HG03045 (cell line): Measurements from ENCODE around the gene HSPA8.
"Not testable (repeated sequence)": the region's sequence is repeated elsewhere in the genome, so short reads cannot be mapped to it uniquely, and the experiment has no call there.

Experiments
- ATAC-seq: cut with Tn5 transposase; IDR thresholded peaks from one replicate; pipeline ENCODE4 v1.9.1; 2021; ENCODE audit warnings: mild to moderate bottlenecking, moderate library complexity; ENCODE audit not compliant: unreplicated experiment

The HSPA8 gene

DNA sequence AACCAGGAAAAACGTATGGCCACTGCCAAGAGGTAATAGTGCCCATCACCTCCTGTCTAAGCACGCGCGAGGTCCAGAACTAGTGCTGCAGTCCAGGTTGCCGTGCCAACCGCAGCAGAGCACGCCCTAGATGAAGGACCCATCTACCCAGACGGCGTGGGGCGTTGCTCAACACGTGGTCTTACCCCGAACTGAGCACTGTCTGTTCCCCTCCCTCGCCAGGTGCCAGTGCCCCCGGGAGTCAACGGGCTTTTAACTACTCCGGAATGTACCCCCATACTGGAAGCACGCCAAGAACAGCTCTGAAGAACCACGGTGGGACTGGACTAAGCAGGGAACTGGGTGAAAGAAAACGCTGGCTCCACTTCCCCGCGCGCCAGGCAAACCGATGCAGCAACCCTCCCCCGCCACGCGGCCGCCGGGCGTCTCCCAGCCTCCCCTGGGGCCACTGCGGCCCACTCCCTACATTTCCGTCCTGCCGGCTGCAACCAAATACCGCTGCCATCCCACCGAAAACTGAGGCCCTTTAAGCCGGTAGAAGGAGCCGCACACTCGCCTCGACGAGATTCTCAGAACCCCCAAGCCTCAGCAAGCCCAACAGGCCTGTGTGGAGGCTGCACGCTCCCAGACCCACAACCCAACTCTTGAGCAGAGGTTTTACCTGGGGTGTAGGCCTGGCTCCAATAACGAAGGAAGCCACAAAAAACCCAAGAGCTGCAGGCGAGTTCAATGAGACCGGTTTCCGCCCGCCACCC, at the start of gene HSPA8:
Gene HSPA8 (minus strand): TSS at position 734 of the 755 bp plus-strand sequence. CDS start 812 bp downstream, outside the sequence.
- peak; percentile 12 for ATAC-seq

DNA sequence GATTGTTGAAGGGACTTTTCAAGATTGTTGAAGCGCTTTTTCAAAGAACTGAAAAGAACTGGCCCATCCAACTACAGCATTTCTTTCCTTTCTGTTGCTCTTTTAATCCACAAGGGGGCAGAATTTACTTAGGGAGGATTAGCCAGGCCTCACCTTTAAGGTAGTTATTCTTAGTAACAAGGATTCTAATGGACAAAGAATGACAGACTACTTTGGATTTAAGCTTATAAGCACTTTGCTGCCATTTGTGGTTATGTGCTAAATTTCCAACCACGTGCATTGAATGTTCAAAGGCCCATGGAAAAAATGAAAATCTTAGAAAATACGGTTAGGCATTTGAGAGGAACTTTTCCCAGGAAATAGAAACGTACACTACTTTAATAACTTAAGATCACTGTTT, 49.5 kb upstream of the HSPA8 start:
- ATAC-seq, result no peak

DNA sequence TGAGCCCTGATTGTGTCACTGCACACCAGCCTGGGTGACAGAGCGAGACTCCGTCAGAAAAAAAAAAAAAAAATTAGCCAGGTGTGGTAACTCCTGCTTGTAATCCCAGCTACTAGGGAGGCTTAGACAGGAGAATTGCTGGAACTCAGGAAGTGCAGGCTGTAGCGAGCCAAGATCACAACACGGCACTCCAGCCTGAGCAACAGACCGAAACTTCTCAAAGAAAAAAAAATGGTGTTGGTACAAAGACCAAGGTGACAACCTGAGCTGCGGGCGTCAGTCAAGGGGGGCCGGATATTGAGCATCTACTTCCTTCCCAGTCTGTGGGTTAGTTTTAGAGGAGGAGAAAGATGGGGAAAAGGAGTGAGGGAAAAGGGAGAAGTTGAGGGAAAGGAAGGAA, 48.5 kb upstream of the HSPA8 start:
- ATAC-seq, result no peak

DNA sequence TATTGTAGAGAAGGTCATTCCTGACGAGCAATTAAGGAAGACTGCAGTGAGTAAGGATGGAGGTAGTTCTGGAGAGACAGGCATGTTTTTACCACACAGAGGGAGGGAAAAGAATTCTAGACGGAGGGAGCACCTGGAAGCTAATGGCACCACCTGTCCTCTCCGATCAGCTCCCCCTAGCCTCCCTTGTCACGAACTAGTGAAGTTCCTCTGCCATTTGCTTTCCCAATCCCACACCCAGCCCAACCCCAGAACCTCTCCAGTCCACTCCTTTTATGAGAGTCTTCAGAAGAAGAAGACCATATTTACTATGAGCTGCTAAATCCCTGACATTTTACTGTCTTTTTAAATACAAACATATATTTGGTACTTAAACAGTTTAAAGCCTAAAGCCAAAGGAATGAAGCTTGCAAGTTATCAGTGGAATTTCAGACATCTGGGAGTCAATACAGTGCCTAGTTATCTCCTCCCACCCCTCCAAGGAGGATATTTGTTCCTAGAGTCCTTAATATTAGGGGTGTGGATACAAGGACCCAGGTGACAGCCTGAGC, 46.1 kb upstream of the HSPA8 start:
- ATAC-seq, result no peak

DNA sequence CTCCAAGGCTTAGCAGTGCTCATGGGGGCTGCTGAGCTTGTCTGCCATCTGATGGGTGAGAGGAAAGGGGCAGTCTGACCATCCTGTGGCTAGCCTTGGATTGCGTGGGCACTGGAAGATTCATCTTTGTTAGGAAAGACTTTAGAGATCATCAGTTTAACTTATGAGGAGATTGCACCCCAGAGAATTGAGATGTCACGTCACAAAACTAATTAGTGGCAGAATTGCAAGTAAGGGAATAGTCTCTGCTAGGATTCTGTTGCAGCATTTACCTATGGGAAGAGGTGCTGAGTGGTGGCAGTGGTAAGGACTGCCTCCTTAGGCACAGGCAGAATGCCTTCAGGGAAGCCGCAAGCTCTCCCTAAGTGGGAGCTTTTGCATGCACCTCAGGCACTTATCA, 42.8 kb upstream of the HSPA8 start:
- no peak for ATAC-seq

DNA sequence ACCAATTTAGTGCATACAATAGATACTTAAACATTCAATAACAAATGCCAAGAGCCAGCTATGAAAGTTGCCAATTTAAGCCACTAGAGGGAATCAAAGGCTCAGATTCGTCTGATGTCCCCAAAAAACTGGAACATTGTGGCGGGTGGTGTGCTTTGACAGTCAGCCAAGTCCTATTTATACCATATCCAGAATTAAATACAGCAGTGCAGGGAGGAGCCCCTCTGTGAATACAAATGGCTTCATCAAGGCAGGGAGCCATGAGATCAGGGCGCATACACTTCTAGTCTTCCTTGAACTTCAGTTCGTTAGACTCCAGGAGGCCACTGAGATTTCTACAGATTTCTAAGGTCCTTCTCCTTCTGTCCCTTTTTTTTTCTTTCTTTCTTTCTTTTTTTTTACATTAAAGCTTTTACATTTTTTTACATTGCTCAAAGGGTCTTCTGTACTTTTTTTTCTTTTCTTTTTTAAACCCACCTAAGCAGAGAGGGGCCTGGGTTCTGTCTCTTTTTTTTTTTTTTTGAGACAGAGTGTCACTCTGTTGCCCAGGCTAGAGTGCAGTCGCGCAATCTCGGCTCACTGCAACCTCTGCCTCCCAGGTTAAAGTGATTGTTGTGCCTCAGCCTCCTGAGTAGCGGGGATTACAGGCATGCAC, 41.5 kb upstream of the HSPA8 start:
- ATAC-seq, result no peak

DNA sequence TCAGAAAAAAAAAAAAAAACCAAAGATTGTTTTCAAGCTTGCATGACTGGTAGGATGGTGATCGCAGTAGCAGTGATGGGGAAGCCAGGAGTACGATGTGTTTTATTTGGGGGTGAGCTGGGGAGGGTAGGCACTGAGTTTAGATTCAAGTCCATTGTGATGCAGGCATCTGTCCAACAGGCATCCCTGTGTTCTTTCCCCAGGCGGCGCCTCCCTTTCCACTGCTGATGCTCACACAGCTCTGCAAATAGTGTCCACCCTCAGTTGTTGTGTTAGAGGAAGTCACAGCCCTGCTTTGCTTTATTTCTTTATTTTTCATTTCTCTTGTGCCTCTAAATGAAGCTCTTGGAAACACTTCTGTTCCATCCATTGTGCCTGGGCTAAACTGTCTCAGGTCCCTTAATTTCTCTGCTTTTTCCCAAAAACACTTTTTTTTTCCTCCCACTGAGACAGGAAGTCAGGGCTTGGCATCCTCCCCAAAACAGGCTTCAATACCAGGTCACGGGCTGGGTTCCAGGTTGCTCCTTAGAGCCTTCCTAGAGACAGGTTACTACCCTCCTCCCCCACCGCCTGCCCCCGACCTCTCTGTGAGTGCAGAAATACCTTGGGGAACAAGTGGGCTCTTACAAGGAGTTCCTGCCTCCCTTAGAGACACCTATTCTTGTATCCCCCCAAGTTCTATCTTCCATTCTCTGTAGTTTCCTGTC, 38.6 kb upstream of the HSPA8 start:
- no peak for ATAC-seq

DNA sequence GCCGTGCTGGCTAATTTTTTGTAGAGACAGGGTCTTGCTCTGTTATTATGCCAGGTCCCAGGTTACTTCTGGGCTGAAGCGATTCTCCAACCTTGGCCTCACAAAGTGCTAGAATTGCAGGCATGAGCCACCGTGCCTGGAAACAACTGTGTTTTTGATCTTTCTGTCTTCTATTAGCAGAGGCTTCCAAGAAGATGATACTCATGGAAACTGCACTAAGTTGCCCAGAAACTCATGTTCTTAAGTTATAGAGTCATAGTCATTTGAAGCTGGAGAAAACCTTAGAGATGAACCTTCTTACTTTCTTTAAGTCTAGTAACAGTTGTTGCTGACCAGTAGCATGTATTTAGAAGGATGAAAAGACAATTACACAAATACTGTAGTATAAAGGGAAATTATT, 37.1 kb upstream of the HSPA8 start:
- no peak for ATAC-seq

DNA sequence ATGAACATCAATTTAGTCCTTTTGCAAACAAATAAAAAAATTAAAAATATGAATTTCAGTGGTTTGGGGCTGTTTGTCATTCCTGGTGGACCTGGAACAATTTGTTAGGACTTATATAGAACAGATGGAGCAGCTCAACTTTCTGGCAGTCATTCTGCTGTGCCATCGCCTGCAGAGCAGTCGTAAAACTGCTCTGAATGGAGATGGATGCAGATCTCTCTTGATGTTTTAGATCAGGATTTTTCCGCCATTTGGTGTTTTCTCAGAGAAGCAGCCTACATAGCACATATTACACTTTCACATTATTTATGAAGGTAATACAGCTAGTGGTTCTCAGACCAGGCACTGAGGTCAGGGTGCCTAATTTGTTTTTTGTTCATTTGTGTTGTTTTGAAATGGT, 31.8 kb upstream of the HSPA8 start:
- ATAC-seq, result no peak

DNA sequence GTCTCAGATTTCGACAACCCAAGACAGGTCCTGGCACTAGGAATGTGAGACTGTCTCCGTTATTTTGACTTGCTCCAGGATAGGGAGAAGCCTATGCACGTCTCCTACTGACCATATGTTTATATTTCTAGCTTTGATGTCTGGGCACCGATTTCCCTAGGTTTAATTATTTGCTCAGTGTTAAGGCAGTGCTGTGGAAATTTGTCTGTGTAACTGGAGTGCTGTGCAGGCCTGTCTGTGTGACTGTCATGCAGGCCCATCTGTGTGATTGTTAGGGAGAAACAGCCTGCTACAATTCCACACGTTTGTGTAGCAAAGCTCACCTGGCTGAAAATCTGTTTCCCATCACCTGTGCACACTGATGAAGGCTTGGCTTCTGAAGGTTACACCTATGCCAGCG, 29.6 kb upstream of the HSPA8 start:
- ATAC-seq, result no peak

DNA sequence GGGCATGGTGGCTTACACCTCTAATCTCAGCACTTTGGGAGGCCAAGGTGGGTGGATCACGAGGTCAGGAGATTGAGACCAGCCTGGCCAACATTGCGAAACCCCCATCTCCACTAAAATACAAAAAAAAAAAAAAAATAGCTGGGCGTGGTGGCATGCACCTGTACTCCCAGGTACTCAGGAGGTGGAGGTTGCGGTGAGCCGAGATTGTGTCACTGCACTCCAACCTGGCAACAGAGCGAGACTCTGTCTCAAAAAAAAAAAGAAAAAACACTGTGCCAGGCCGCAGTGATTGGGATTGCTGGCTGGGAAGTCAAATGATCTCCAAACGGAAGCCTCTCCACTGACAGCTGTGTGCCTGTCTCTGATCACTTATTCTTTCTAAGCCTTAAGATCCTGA, 28.2 kb upstream of the HSPA8 start:
- ATAC-seq, result not testable (repeated sequence)

DNA sequence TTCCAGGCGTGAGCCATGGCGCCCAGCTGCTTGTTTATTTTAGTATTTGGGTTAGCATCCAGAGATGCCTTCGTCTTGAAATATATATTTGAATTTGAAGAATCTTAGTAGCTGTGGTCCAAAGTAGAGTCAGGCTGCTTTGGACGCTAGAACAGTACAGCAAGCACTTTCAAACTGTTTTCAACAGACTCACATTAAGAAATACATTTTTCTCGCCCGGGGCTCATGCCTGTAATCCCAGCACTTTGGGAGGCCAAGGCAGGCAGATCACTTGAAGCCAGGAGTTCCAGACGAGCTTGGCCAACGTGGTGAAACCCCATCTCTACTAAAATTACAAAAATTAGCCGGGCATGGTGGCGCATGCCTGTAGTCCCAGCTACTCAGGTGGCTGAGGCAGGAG, 27.0 kb upstream of the HSPA8 start:
- not testable (repeated sequence) for ATAC-seq

DNA sequence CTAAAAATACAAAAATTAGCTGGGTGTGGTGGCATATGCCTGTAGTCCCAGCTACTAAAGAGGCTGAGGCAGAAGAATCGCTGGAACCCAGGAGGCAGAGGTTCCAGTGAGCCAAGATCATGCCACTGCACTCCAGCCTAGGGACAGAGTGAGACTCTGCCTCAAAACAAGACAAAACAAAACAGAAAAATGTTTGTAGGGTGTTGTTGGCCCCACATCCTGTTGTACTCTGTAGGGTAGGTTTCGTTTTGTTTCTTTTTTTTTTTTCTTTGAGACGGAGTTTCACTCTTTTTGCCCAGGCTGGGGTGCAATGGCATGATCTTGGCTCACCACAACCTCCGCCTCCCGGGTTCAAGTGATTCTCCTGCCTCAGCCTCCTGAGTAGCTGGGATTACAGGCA, 25.7 kb upstream of the HSPA8 start:
- ATAC-seq, result peak; percentile 81

DNA sequence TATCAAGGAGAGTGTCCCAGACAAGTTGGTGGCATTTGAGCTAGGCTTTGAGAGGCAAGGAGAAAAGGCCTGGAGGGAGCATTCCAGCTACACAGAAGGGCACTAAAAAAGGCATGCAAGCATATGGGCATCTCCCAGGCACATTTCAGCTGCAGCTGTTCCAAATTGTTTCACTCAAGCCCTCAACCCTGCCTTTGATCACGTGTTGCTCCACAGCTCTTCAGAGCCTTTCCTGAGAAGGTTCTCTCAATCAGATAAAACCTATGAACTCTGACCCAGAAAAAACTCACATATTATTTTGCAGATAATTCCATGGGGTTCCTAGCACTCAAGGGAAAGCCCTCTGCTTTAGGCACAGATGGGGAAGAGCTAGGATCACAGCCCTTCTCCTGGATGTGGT, 24.4 kb upstream of the HSPA8 start:
- no peak for ATAC-seq

DNA sequence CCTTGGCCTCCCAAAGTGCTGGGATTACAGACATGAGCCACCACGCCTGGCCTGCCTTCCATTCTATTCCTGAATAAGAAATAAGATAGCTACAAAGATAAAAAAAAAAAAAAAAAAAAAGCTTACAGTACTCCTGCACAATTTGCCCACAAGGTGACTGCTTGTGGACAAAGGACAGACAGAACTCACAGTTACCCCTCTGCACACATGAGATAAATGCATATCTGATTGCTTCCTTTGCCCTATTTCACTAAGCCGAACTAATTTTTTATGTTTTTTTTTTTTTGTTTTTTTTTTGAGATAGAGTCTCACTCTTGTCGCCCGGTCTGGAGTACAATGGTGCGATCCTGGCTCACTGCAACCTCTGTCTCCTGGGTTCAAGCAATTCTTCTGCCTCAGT, 23.6 kb upstream of the HSPA8 start:
- ATAC-seq, result no peak

DNA sequence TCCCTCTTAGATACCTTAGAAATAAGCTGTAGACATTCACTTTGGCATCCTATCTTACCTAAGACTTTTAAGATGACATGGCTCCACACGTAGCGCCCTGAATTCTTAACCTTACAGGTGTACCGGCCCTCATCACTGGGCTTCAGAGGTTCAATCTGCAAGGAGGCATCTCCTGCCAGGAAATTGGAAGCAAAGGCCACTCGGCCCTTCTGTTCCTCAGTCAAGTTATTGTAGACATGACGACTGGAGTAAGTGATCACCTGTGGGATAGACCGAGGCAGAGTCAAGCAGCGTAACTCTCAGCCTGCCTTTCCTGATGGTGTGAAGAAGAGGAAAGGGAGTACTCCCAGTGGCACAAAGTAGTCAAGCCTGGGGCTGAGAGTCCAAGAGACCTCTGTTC, 22.5 kb upstream of the HSPA8 start:
- no peak for ATAC-seq

DNA sequence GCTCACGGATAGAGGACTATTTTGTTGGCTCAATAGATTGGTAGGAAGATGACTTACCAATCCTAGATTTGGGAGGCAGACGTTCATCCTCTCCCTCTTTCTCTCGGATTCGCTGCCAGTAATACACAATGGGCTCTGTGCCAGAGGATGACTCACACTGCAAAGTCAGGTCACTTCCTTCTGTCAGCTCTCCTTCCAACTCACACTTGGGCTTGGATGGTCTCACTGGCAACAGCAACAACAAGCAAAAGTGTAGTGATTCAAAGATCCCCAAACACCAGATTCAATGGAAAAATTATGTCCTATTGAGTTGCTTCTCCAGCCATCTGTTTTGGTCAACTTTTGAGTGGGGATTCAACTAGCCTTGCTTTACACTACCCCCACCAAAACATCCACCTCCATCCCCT, 21.7 kb upstream of the HSPA8 start:
- no peak for ATAC-seq

DNA sequence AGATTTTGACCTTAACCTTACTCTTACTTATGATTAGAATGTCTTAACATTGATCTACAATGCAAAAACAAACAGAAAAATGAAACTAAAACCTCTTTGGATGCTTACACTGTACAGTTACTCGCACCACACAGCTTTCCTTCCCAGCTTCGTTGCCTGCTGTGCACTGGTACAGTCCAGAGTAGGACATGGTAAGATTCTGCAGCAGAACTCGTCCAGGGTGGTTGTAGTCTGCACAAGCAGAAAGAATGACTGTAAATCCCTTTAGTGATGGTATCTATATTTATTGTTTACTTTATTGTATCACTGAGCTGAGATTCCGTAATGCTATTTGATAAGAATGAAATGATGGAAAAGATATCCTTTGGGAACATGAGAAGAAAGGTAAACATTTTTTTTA, 21.0 kb upstream of the HSPA8 start:
- ATAC-seq, result no peak

DNA sequence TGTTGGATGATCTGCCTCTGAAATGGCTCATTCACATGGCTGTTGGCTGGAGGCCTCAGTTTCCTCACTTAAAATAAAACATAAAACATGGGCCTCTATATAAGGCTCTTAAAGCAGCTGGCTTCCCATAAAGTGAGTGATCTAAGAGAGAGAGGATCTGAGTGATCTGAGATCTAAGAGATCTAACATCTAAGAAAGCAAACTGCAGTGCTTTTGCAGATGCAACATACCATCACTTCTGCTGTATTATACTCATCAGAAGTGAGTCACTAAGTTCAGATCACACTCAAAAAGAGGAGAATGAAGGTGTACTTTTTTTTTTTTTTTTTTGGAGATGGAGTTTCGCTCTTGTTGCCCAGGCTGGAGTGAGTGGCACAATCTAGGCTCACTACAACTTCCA, 18.1 kb upstream of the HSPA8 start:
- no peak for ATAC-seq

DNA sequence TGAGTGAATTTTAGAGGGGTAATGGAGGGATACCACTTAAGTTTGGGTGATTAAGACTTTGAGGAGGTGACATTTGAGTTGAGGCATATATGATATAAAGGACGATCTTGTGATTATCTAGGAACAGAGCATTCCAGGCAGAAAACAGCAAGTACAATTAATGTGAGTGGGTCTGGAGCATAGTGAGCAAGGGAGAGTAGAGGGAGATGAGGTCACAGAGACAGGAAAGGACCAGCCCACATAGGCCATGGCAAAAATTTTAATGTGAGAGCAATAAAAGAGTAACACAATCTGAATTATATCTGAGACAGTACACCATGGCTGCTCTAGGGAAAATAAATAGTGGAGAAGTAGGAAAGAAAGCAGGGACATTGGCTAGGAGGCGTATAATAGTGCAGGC, 14.5 kb upstream of the HSPA8 start:
- no peak for ATAC-seq

DNA sequence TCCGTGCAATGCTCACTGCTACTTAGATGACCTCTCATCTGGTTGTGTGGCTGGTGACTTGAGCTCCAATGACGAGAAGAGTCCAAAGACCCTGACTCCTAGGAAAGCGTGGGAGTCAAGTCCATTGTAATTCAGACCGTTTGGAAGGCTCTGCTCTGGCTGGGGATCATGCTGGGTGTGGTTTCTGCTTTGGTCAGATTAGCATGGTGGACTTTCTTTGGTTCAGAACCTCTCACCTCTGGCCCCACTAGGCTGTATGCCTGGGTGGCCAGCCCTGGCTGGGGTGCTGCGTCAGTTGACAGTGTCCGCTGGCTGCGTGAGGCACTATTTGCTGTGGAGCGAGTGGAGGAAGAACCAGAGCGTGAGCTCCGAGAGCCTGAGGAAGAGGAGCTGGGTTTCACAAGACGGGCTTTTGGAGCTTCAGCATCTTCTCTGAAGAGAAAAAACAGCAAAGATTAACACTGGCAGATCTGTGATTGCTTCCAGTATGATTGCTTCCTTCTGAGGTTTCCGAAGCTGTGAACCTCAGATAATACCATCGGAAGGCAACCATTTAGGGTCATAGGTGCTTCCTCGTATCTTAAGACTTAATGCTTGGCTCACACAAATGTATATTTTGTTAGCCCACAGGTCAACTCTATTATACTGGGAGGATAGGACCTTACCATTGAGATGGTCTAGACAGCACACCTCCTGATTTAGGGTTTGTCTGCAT, 11.6 kb upstream of the HSPA8 start:
- ATAC-seq, result no peak
